GM15510 (cell line): ENCODE data around the gene APOA4.
A peak's percentile ranks its signal among the peaks of the same experiment; 100 is the strongest.

Source experiments
- POLR2A ChIP-seq: IDR thresholded peaks from 3 replicates; pipeline ENCODE4 v1.6.1; 2011; ENCODE audit warnings: borderline replicate concordance; ENCODE audit not compliant: insufficient read length; ENCODE audit errors: extremely low read depth

The APOA4 gene

DNA sequence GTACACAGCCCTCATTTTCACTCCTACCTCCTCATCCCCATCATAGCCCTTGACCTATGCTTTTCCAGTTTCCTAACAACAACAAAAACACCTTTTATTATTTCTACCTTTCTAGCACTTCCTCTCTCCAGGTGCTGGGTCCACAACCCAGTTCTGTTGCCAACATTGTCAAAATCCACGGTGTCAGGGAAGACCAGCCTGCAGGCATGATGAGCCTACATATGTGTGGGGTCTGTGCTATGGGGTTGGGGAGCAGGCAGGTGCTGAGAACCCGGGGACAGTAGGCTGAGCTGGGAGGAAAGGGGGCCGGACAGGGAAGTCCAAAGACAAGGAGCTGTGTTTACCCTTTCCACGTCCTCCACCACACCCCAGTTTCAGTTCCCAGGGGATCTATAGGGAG lies 34.6 kb downstream of the APOA4 start:
- TF ChIP-seq POLR2A, result no peak

DNA sequence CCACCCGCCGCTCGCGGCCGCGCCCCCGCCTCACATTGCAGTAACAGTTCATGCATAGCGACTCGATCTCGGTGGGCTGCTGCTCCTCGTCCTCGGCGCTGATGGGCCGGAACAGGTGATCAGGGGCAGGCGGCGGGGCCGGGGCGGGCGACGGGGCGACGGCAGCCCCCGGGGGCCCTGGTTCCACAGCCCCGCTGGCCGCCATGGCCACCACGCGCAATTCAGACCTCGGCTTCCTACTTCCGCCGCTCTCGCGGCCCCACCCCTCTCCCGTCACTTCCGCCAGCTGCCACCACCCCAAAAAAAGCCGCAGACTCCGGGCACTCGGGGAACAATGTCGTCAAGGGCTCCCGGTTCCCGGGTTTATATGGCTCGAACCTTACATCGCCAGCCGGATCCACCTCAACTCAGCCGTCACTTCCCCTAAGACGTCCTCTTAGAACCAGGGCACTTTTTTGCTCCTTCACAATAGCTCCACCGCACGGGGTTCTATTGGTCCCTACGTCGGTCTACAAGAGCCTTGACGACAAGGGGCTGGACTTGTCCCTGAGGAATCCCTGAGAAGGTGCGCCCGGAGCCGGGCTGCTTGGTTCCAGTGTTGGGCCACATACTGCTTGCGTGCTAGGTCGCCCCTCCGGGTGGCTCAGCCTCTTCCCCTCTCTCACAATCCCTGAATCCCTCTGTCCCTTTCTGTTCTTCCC lies 35.2 kb downstream of the APOA4 start, which contains the start of gene ZPR1:
ZPR1 (minus strand) TSS at position 238 of the 701 bp plus-strand sequence; CDS start at position 205, 33 bp downstream.
- TF ChIP-seq POLR2A, result peak; percentile 90

- no peak for TF ChIP-seq POLR2A
Measured at GRCh38 chr11:116787436-116787785, 35.7 kb downstream of the APOA4 start.

- no peak for TF ChIP-seq POLR2A
Measured at GRCh38 chr11:116786966-116787365, 36.1 kb downstream of the APOA4 start.

- no peak for TF ChIP-seq POLR2A
Measured at GRCh38 chr11:116786326-116786725, 36.8 kb downstream of the APOA4 start.

- no peak for TF ChIP-seq POLR2A
Measured at GRCh38 chr11:116782728-116783127, 40.4 kb downstream of the APOA4 start.

GRCh38 chr11:116778556-116778955 lies 44.5 kb downstream of the APOA4 start:
- TF ChIP-seq POLR2A, result no peak

DNA sequence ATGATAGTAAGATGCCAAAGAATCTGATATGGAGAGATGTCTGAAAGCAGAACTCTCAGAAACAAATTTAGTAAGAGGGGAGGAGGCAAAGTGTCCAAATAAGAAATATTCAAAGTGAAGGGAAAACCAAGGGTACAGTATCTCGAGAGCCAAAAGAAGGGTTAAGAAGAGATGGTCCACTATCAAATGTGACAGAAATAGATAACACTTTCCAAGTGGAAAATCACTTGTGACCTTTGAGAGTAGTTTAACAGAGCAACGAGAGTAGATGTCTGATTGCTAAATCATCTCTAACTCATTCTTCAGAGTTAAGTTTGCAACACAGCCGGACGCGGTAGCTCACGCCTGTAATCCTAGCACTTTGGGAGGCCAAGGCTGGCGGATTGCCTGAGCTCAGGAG lies 46.0 kb downstream of the APOA4 start:
- TF ChIP-seq POLR2A, result no peak

DNA sequence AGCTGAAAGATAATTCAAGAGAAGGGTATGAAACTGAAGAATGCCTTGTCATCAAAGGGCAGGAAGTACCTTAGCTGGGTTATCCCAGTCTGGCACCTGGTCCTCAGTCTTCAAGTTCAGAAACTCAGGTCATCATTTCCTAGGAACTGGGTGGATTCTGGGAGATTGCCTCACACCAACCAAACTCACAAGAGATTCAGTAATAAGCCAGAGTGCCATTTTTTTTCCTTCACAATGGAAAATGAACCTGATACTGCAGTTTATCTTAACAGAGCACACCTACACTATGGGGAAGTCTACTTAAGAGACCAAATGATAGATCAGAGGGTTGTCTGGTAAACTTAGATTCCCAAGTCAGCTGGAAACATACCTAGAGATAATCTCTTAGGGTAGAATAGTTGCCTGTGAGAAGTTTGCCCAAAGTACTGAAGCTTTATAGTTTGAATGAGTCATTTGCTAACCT lies 46.6 kb downstream of the APOA4 start:
- TF ChIP-seq POLR2A, result no peak

- no peak for TF ChIP-seq POLR2A
Measured at GRCh38 chr11:116775975-116776374, 47.1 kb downstream of the APOA4 start.

DNA sequence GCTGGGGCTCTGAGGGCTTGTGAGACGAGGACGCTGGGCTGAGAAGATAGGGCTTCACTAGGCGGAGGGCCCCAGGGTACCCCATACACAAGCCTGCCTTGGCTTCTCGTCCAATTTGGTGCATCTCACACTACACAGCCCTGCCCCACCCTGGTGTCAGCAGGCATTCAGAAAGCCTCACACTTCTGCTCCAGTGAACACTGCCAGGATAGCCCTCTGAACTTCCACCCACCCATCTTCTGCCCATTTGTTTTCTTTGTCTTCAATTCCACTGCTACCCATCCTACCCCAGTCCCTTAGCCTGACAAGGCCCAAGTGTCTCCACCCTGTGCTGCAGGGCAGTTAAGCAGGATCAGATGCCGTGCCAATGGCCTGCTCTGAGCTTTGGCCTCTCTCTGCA lies 48.4 kb downstream of the APOA4 start:
- no peak for TF ChIP-seq POLR2A

DNA sequence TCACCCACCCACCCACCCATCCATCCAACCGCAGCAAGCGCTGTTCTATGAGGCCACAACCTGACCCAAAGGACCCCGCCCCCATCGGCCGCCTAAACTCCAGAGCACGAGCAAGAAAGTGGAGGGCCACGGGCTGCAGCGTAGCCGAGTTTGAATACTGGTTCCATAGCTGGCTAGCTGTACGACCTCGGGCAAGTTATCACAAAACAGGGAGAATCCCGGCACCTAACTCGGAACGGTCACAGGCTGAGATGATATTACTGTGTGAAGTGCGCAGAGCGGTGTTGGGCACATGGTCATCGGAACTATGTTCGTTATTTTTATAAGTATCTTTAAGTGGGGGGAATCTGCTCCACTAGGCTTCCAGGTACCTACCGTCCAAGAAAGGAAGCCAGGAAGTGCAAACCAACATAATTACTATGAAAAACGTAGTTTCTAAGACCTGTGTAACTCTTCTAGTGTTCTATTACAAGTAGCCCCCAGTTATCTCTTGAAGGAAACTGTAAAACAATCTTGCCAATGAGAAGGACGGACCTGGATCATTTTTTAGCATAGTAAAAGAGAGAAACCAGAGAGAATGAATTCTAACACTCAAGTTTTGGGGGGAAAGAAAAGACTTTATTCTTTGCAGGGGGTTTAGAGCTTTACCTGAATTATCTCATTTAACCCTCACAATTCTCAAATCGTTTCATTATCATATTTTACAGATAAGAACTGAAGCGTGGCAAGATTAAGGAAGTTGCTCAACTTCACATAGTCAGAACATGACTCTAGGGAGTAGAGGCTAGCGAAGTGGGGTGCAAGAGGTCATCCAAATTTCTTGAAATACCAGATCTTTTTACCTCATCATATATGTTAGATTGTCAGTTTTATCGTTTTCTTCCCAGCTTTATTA lies 49.7 kb downstream of the APOA4 start:
- TF ChIP-seq POLR2A, result no peak

GRCh38 chr11:116772443-116773202 lies 50.5 kb downstream of the APOA4 start, which contains the start of gene BUD13:
TSS of gene BUD13 (minus strand) at chr11:116772987. CDS start at chr11:116772964, 23 bp downstream.
- peak; percentile 91 for TF ChIP-seq POLR2A

DNA sequence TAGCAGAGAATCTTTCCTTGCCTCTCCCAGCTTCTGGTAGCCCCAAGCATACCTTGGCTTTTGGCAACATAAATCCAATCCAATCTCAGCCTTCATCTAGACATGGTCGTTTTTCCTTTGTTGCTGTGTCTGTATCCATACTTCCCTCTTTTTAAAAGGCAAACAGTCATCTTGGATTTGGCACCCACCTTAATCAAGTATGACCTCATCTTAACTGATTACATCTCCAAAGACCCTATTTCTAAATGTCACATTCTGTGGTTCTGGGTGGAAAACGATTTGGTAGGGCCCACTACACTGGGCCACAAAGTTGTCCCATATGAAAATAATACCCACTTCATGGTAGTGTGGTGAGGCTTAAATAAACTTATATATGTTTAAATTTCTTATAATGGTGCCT lies 51.2 kb downstream of the APOA4 start:
- TF ChIP-seq POLR2A, result no peak
